Anterior cingulate cortex (tissue), 58 donors: ENCODE results near the gene MOBP.
"Not testable (repeated sequence)": the region's sequence is repeated elsewhere in the genome, so short reads cannot be mapped to it uniquely, and the experiment has no call there.

Source experiments
- DNase-seq, 58 donors: peaks; one replicate each; lab custom pipeline; 2025; lab: John Stamatoyannopoulos, UW

Gene MOBP

DNA sequence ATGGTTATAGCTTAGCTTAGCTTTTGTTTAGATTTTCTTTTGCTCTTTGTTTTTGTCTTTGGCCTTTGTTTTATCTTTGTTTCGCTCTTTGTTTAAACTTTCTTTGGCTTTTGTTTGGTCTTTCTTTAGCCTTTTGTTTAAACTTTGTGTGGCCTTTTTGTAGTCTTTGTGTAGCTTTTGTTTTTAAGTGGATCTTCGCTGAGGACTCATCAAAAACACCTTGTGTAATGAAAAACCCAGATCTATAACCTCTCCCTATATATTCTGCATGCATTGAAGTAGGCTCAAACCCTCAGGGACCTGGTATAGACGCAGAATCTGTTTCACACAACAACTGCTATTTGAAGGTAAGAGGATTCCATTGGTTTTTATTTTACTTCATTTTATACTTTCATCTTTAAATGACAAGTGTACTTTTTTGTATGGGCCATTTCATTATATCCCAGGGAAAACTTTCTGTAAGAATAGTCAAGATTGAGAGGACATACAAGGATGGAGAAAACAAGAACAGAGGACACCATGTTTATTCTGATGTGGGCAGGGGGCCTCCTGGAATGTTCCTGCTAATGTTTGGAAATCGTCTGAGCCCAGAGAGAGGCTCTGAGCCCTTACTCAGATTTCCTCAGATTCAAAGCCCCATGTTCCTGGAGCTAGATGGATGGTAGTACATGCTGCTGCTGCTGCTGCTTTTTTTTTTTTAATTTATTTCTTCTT is at the start of gene MOBP:
TSS of gene MOBP (plus strand) at position 287 of the 714 bp plus-strand sequence. CDS start 34,390 bp downstream, outside the sequence.
- peak in 1 of 58 donors; percentile 62 for DNase-seq

- not testable (repeated sequence) for DNase-seq
These were observed 48.8 kb upstream of the MOBP start for GRCh38 chr3:39418556-39419225.

GRCh38 chr3:39419742-39420315 is 47.7 kb upstream of the MOBP start:
- no peak for DNase-seq

DNA sequence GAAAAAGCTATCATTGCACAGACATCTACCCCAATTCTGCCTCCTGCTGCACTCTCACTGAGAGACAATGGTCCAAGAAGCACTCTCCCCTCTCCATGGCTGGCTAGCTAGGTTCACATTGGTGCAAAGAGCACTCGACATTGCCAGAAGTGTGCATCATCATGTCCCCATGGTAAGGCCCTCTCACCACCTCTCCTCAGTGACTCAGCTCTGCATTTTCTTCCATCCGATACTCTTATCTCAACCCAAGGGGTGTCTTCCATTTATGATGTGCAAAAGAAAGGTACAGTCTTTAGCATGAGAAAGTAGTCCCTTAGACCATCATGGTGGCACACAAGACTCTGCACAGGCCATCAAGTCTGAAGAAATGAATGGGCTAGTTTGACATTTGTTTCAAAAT is 46.9 kb upstream of the MOBP start:
- DNase-seq: no peak

- no peak for DNase-seq
These were observed 44.0 kb upstream of the MOBP start for GRCh38 chr3:39423436-39423970.

DNA sequence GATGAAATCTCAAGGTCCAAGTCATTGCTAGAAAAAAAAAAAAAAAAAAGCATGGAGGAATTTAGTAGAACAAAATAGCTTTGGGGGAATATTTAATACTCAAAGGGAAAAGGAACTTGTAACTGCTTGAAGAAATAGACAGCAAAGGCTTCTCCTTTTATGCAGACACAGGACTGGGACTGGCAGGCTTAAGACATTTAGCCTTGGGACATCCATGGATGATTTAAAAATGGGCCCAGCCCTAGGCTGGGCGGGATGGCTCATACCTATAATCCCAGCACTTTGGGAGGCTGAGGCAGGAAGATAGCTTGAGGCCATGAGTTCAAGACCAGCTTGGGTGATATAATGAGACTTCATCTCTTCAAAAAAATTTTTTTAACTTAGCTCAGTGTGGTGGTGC is 41.2 kb upstream of the MOBP start:
- no peak for DNase-seq

- no peak for DNase-seq
These were observed 40.0 kb upstream of the MOBP start for GRCh38 chr3:39427506-39427905.

DNA sequence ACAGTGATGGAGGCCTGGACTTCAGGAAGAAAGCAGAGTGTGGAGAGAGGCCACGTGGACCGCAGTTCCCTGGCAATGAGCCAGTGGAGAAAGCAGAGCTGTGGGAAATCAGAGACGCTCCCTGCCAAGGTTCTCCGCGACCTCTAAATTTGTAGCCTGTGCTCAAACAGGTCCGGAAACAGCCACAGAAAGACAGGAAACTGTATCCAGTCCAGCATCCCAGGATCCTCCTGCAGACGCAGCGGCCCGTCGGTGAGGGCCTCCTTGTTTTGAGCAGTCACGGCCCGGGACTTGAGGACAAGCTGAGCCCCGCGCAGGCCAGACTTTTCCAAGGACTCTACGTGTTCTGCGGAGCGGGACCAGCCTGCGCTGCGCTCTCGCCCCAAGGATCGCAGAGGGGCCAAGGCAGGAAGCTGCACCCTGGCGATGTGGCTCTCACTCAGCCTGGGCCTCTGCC is 38.7 kb upstream of the MOBP start:
- peak in 1 of 58 donors; percentile 27 for DNase-seq

- DNase-seq: no peak
These were observed 38.0 kb upstream of the MOBP start for GRCh38 chr3:39429466-39429865.

DNA sequence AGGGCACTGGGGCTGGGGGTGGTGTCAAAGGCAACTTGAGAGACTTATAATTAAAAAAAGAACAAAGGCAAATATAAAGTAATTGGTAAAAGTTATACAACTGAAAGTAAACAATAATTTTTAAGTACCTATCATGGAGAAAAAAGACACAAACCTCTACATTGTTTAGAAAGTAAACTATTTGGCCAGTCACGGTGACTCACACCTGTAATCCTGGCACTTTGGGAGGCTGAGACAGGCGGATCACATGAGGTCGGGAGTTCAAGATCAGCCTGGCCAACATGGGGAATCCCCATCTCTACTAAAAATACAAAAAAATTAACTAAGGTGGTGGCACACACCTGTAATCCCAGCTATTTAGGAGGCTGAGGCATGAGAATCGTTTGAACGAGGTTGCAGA is 35.1 kb upstream of the MOBP start:
- DNase-seq: no peak

DNA sequence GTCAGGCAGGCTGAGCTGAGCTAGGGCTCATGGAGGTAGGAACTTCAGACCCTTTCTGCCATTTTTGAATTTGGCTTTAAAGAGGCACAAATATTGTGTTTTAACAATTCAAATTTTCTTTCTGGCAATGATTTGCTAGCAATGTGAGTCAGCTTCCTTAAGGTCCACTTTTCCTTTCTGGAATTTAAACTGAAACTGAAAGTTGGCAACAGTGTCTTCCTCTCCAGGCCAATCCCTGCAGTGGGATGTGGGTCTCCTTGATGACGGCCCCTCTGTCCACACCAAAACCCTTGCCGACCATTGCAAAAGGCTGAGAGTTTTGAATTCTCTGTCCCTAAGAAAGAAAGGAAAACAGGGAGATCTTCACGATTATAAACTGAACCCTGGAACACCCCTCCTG is 33.8 kb upstream of the MOBP start:
- DNase-seq: no peak

- no peak for DNase-seq
These were observed 32.9 kb upstream of the MOBP start for GRCh38 chr3:39434574-39434973.

DNA sequence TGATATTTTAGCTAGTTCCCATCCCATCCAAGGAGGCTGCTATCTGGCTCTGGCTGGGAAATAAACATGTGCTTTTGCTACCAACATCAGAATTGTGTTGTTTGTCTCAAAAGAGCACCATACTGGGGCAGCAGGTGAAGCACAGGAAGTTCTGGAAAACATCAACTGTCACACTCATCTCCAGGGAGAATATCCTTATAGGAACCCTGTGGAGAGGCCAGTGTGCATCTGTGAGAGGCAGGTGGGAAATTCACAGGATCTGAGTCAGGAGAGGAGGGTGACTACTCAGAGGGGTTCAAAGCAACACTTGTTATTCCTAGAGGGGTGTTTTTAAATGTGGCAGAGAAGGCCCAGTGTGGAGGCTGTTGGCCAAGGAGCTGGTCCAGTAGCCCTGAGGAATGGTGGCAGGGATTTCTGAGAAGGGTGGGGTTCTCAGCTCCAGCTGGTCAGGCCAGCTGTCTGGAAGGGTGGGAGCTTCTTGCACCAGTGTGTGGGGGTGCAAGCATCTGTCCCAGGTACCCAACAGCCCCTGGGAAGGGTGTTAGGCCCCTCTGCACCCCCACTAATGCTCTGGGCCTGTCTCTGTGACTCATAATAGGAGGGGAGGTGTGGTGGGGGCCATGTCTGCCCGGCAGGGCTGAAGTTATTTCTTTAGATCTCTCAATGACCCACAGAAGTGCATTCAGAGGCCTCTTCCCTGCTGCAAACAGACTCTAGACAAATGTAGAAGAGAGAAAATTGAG is 32.3 kb upstream of the MOBP start:
- no peak for DNase-seq

DNA sequence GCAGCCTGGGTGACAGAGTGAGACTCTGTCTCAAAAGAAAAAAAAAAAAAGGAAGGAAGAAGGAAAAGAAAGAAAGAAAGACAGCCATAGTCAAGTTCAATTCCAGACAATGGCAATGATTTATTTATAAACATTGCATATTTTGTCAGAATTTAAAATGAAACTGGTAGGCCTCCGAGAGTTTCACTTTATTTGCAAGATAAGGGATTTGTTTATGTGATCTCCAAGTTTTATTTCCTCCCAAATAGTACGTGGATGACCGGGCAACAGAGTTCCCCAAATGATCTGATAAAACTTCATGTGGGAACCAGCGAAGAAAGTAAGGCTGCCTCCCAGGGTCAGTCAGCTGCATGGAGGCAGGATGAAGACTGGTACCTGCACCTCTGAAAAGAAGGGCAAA is 28.6 kb upstream of the MOBP start:
- no peak for DNase-seq

GRCh38 chr3:39440316-39440715 is 27.2 kb upstream of the MOBP start:
- DNase-seq: no peak

GRCh38 chr3:39443530-39443929 is 23.9 kb upstream of the MOBP start:
- no peak for DNase-seq

- no peak for DNase-seq
These were observed 21.6 kb upstream of the MOBP start for GRCh38 chr3:39445927-39446326.

DNA sequence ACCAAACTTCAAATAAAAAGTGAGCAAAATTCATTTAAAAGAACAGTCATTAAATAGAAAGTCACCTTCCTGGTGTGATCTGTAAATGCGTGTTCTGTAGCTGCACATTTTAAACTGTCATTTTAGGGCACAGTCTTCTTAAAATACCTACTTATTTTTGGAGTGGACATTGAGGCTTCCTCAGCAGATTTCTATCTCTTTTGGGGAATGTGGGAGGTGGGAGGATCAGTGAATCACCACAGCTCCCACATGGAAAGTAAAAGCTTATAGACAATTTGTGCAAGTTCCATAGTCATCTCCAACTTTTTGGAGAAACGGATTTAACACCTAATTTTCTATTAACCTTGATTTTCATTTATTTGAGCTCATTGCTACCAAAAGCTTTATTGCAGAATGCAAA is 21.0 kb upstream of the MOBP start:
- DNase-seq: peak in 2 of 58 donors; percentile 3 to 50

DNA sequence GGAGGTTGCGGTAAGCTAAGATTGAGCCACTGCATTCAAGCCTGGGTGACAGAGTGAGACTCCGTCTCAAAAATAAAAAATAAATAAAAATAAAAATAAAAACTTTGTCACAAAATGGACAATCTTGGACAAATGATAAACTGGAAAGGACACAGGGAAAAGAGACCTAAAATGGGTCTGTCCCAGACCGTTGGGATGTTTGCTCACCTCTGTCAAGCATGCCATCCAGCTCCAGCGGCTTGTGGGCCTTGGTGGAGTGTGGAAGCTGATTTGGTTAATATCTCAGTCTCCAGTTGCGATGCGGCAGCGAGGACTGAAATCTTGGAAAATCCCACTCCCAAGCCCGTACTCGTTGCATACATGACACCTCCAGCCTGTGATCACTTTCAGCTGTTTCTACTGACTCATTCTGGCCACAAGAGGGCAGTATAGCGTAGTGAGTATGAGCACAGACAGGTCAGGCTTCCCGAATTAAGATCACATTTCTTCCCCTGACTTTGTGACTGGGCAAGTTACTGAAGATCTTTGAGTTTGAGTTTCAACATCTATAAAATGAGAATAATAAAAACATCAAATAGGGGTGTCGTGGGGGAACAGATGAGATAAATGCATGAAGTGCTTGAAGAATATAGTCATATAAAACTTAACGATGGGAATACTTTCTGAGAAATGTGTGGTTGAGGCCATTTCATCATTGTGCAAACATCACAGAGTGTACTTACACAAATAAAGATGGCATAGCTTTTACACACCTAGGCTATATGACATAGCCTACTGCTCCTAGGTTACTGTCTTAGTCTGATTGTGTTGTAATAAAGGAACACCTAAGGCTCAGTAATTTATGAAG is 19.6 kb upstream of the MOBP start:
- DNase-seq: peak in 50 of 58 donors; percentile 6 to 87 (median 54)
